GM12874 (cell line): Measurements from ENCODE around the gene AADACL2.

Experiments used
- TF ChIP-seq, protein P1 (sequence below): IDR thresholded peaks from 2 replicates; pipeline ENCODE4 v1.5.1; 2011; ENCODE audit warnings: low read depth, mild to moderate bottlenecking, control low read depth, low read length, moderate library complexity; ENCODE audit not compliant: insufficient read depth

AADACL2 gene

GRCh38 chr3:151774910-151775309 is 41.2 kb downstream of the AADACL2 start:
- TF ChIP-seq, protein P1, sequence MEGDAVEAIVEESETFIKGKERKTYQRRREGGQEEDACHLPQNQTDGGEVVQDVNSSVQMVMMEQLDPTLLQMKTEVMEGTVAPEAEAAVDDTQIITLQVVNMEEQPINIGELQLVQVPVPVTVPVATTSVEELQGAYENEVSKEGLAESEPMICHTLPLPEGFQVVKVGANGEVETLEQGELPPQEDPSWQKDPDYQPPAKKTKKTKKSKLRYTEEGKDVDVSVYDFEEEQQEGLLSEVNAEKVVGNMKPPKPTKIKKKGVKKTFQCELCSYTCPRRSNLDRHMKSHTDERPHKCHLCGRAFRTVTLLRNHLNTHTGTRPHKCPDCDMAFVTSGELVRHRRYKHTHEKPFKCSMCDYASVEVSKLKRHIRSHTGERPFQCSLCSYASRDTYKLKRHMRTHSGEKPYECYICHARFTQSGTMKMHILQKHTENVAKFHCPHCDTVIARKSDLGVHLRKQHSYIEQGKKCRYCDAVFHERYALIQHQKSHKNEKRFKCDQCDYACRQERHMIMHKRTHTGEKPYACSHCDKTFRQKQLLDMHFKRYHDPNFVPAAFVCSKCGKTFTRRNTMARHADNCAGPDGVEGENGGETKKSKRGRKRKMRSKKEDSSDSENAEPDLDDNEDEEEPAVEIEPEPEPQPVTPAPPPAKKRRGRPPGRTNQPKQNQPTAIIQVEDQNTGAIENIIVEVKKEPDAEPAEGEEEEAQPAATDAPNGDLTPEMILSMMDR: no peak

DNA sequence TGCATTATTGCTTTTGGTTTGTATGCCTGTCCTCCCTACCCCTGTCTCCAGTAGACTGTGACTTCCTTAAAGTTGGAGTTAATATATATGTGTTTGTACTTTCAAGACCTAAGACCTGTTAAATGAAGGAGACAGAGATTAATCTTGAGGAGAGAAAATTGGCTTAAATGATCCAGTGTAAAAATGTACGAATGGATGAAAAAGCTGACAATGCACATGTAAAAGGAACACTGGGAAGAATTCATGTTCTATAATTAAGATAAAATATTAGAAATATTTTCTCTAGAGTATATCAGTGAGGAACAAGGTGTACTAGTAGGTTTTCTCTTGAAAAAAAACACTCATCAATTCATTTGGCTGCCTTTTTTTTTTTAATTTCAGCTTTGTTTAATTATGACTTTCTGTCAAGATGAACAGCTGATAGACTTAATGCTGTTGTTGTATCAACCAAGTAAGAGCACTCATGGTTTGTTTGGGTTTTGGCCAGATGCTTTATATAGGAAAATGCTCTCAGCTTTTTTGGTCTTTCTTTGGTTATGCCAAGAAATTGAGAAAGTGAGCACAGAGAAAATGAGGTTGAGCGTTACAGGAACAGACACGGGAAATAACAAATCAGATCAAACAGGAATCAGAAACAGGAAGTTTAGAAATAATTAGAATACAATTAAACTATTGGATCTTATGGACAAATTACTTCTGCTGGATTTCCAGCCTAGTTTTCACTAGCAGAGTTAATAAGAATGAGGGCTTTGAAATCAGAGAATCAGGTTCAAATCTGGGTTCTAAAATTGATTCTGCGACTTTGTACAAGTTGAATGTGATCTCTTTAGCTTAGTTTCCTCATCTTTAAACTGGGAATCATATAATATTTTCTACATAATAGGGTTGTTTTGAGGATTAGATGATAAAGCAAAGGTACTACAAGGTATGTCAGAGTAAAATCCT is 41.9 kb downstream of the AADACL2 start:
- TF ChIP-seq, protein P1: no peak

- TF ChIP-seq, protein P1: no peak
Measured at GRCh38 chr3:151776259-151776740, 42.6 kb downstream of the AADACL2 start.

GRCh38 chr3:151777880-151778279 is 44.2 kb downstream of the AADACL2 start:
- TF ChIP-seq, protein P1: no peak

- TF ChIP-seq, protein P1: no peak
Measured at GRCh38 chr3:151787626-151788025, 53.9 kb downstream of the AADACL2 start.

- TF ChIP-seq, protein P1: no peak
Measured at GRCh38 chr3:151788401-151788800, 54.7 kb downstream of the AADACL2 start.

- TF ChIP-seq, protein P1: no peak
Measured at GRCh38 chr3:151789853-151790463, 56.2 kb downstream of the AADACL2 start.
